ENCODE data around the gene SLC25A42.
"Not testable (repeated sequence)": the region's sequence is repeated elsewhere in the genome, so short reads cannot be mapped to it uniquely, and the experiment has no call there.

SLC25A42 gene

GRCh38 chr19:19098703-19099632, 35.2 kb downstream of the SLC25A42 start:
- FAIRE-seq (no peak), DNase-seq (ENCODE audit: insufficient read length, low spot score) (no peak)
- no peak for TF ChIP-seq POU2F2 (IDR thresholded peaks at IDR 0.05; ENCODE audit: low read depth, low read length)
- no peak for TF ChIP-seq PAX5 (IDR thresholded peaks at IDR 0.05; ENCODE audit: insufficient read depth, low read length, severe bottlenecking)
- TF ChIP-seq POLR2AphosphoS5 (IDR thresholded peaks at IDR 0.05; ENCODE audit: low read depth, low read length): no peak
- no peak for TF ChIP-seq SPI1 (IDR thresholded peaks at IDR 0.05; ENCODE audit: low read depth, low read length)
- no peak for TF ChIP-seq POLR2A (IDR thresholded peaks at IDR 0.05; ENCODE audit: low read depth, low read length)
- no peak for TF ChIP-seq TAF1 (IDR thresholded peaks at IDR 0.05; ENCODE audit: low read depth, low read length)

GRCh38 chr19:19101540-19101939, 37.7 kb downstream of the SLC25A42 start:
- DNase-seq (ENCODE audit: insufficient read length, low spot score) (no peak), FAIRE-seq (no peak)
- TF ChIP-seq TAF1 (IDR thresholded peaks at IDR 0.05; ENCODE audit: low read depth, low read length): no peak

GRCh38 chr19:19102566-19102965, 38.8 kb downstream of the SLC25A42 start:
- not testable (repeated sequence) for FAIRE-seq; DNase-seq (ENCODE audit: insufficient read length, low spot score)

- TF ChIP-seq POU2F2 (IDR thresholded peaks at IDR 0.05; ENCODE audit: low read depth, low read length): no peak
- no peak for TF ChIP-seq POLR2AphosphoS5 (IDR thresholded peaks at IDR 0.05; ENCODE audit: low read depth, low read length)
- no peak for TF ChIP-seq POLR2A (IDR thresholded peaks at IDR 0.05; ENCODE audit: low read depth, low read length)
- TF ChIP-seq PAX5 (IDR thresholded peaks at IDR 0.05; ENCODE audit: insufficient read depth, low read length, severe bottlenecking): no peak
- TF ChIP-seq SPI1 (IDR thresholded peaks at IDR 0.05; ENCODE audit: low read depth, low read length): no peak
- TF ChIP-seq TAF1 (IDR thresholded peaks at IDR 0.05; ENCODE audit: low read depth, low read length): no peak
- no peak for FAIRE-seq
Observed at GRCh38 chr19:19103167-19103566, 39.4 kb downstream of the SLC25A42 start.

GRCh38 chr19:19105365-19106055, 41.7 kb downstream of the SLC25A42 start:
- DNase-seq (ENCODE audit: insufficient read length, low spot score) (no peak), FAIRE-seq (no peak)
- TF ChIP-seq PAX5 (IDR thresholded peaks at IDR 0.05; ENCODE audit: insufficient read depth, low read length, severe bottlenecking) (no peak), POU2F2 (IDR thresholded peaks at IDR 0.05; ENCODE audit: low read depth, low read length) (no peak), POLR2A (IDR thresholded peaks at IDR 0.05; ENCODE audit: low read depth, low read length) (no peak), POLR2AphosphoS5 (IDR thresholded peaks at IDR 0.05; ENCODE audit: low read depth, low read length) (no peak), SPI1 (IDR thresholded peaks at IDR 0.05; ENCODE audit: low read depth, low read length) (no peak), TAF1 (IDR thresholded peaks at IDR 0.05; ENCODE audit: low read depth, low read length) (no peak)

More at GRCh38 chr19:19103167-19103566, 39.4 kb downstream of the SLC25A42 start:
- no peak for DNase-seq (ENCODE audit: insufficient read length, low spot score)

GRCh38 chr19:19106056-19106551, 42.3 kb downstream of the SLC25A42 start:
- FAIRE-seq (no peak), DNase-seq (ENCODE audit: insufficient read length, low spot score) (no peak)
- TF ChIP-seq SPI1 (IDR thresholded peaks at IDR 0.05; ENCODE audit: low read depth, low read length) (no peak), TAF1 (IDR thresholded peaks at IDR 0.05; ENCODE audit: low read depth, low read length) (no peak), POLR2A (IDR thresholded peaks at IDR 0.05; ENCODE audit: low read depth, low read length) (no peak), POLR2AphosphoS5 (IDR thresholded peaks at IDR 0.05; ENCODE audit: low read depth, low read length) (no peak), PAX5 (IDR thresholded peaks at IDR 0.05; ENCODE audit: insufficient read depth, low read length, severe bottlenecking) (no peak), POU2F2 (IDR thresholded peaks at IDR 0.05; ENCODE audit: low read depth, low read length) (no peak)

- not testable (repeated sequence) for FAIRE-seq; DNase-seq (ENCODE audit: insufficient read length, low spot score)
Observed at GRCh38 chr19:19106938-19107337, 43.1 kb downstream of the SLC25A42 start.

GRCh38 chr19:19107654-19108053, 43.9 kb downstream of the SLC25A42 start:
- TF ChIP-seq POLR2A (IDR thresholded peaks at IDR 0.05; ENCODE audit: low read depth, low read length) (no peak), SPI1 (IDR thresholded peaks at IDR 0.05; ENCODE audit: low read depth, low read length) (no peak), PAX5 (IDR thresholded peaks at IDR 0.05; ENCODE audit: insufficient read depth, low read length, severe bottlenecking) (no peak), POLR2AphosphoS5 (IDR thresholded peaks at IDR 0.05; ENCODE audit: low read depth, low read length) (no peak), TAF1 (IDR thresholded peaks at IDR 0.05; ENCODE audit: low read depth, low read length) (no peak), POU2F2 (IDR thresholded peaks at IDR 0.05; ENCODE audit: low read depth, low read length) (no peak)
- FAIRE-seq: no peak
- DNase-seq (ENCODE audit: insufficient read length, low spot score): no peak

- FAIRE-seq: no peak
- DNase-seq (ENCODE audit: insufficient read length, low spot score): no peak
- no peak for TF ChIP-seq TAF1 (IDR thresholded peaks at IDR 0.05; ENCODE audit: low read depth, low read length)
- no peak for TF ChIP-seq POLR2A (IDR thresholded peaks at IDR 0.05; ENCODE audit: low read depth, low read length)
- no peak for TF ChIP-seq POLR2AphosphoS5 (IDR thresholded peaks at IDR 0.05; ENCODE audit: low read depth, low read length)
- TF ChIP-seq POU2F2 (IDR thresholded peaks at IDR 0.05; ENCODE audit: low read depth, low read length): no peak
- no peak for TF ChIP-seq PAX5 (IDR thresholded peaks at IDR 0.05; ENCODE audit: insufficient read depth, low read length, severe bottlenecking)
- no peak for TF ChIP-seq SPI1 (IDR thresholded peaks at IDR 0.05; ENCODE audit: low read depth, low read length)
Observed at GRCh38 chr19:19109601-19110000, 45.8 kb downstream of the SLC25A42 start.

Data from GM12891 (cell line).